Endodermal cell (in vitro differentiated cells): ENCODE results near the gene MFNG. TPM values are rescaled to one million over a fixed set of nuclear protein-coding genes. Genes with fewer than 3 reads are reported as not detected.

Experiments used
- DNase-seq: peaks from one replicate; pipeline ENCODE4 v3.0.0-alpha.2; 2017
- H3K27ac ChIP-seq: 2 replicates; pipeline ENCODE4 v1.5.1; 2013; ENCODE audit warnings: mild to moderate bottlenecking, low read depth, low read length, moderate library complexity
- H3K27me3 ChIP-seq: 2 replicates; pipeline ENCODE4 v1.6.1; 2013; ENCODE audit warnings: mild to moderate bottlenecking, low read length, moderate library complexity; ENCODE audit not compliant: insufficient read depth, control insufficient read depth, poor library complexity, severe bottlenecking
- H3K36me3 ChIP-seq: 2 replicates; pipeline ENCODE4 v1.7.0; 2013; ENCODE audit warnings: mild to moderate bottlenecking, low read length, moderate library complexity; ENCODE audit not compliant: control insufficient read depth, insufficient read depth
- H3K4me1 ChIP-seq: one replicate; pipeline ENCODE4 v1.7.0; 2013; ENCODE audit warnings: low read length; ENCODE audit not compliant: control insufficient read depth, insufficient read depth
- H3K4me3 ChIP-seq: 2 replicates; pipeline ENCODE4 v1.5.1; 2013; ENCODE audit warnings: mild to moderate bottlenecking, low read length, moderate library complexity
- H3K9ac ChIP-seq: 2 replicates; pipeline ENCODE4 v1.6.1; 2013; ENCODE audit warnings: mild to moderate bottlenecking, low read length, moderate library complexity; ENCODE audit not compliant: poor library complexity, severe bottlenecking; ENCODE audit errors: extremely low read depth
- H3K9me3 ChIP-seq: 2 replicates; pipeline ENCODE4 v1.6.1; 2013; ENCODE audit warnings: mild to moderate bottlenecking, low read length, moderate library complexity; ENCODE audit not compliant: control insufficient read depth
- H3K27ac Mint-ChIP-seq: 2 replicates; pipeline ENCODE4 v1.8.0; 2020; ENCODE audit warnings: mixed read lengths
- H3K27me3 Mint-ChIP-seq: 2 replicates; pipeline ENCODE4 v1.8.0; 2021; ENCODE audit warnings: mild to moderate bottlenecking, mixed read lengths; ENCODE audit not compliant: insufficient read depth
- H3K36me3 Mint-ChIP-seq: 2 replicates; pipeline ENCODE4 v1.8.0; 2020; ENCODE audit warnings: low read depth, mixed read lengths
- H3K4me1 Mint-ChIP-seq: 2 replicates; pipeline ENCODE4 v1.8.0; 2020; ENCODE audit warnings: mixed read lengths
- H3K4me3 Mint-ChIP-seq: 2 replicates; pipeline ENCODE4 v1.8.0; 2020; ENCODE audit warnings: mild to moderate bottlenecking, moderate library complexity, mixed read lengths
- H3K9me3 Mint-ChIP-seq: 2 replicates; pipeline ENCODE4 v1.8.0; 2020; ENCODE audit warnings: mild to moderate bottlenecking, mixed read lengths
- WGBS, 2 experiments: methylation state at CpG; one replicate each; pipeline versions ENCODE4 v1.1.5 to v1.1.7; 2013; ENCODE audit warnings: missing lambda C conversion rate in 2 of 2, mixed read lengths in 1 of 2; ENCODE audit not compliant: insufficient coverage in 1 of 2, insufficient read length in 1 of 2; 5-methylcytosine and 5-hydroxymethylcytosine counted together
- total RNA-seq, 2 donors: library from RNA; stranded (reverse); fragmentation: NEBNext Ultra II Directional in 1 of 2; extraction: Animal tissue kit (Norgen Biotek cat#: 25700) in 1 of 2; gene quantifications; 2 replicates in 1 of 2; 3 replicates in 1 of 2; pipeline ENCODE4 v1.2.1, GENCODE V29; 2021
- TF ChIP-seq, protein P1 (sequence below): fragments of 200-600 bp; sonication (generic); conservative IDR thresholded peaks from 2 replicates; pipeline ENCODE4 v1.5.0; 2021; ENCODE audit warnings: antibody characterized with exemption, mild to moderate bottlenecking

The MFNG gene
- total RNA-seq, 2 donors from 2014 or later = 1.9 to 6.6 TPM

DNA sequence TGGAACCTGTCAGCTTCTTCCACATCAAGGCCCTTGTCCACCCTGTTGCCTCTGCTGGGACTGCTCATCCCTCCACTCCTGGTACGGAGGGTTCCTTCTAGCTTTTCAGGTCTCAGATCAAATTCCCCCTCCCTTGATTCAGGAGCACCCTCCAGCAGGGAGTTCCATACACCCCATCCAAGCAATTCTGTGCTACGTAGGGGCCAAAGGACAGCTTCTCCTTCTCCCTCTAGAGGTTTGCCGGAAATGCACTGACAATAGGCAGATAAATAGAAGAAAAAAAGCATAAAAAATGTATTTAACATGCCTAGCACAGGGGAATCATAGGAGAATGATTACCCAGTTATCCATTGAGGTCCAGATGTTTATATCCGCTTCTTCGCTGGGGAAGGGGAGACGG is 36.3 kb upstream of the MFNG start:
- no peak overlapping the region for H3K27ac Mint-ChIP-seq
- Histone ChIP-seq H3K27me3 (peaks cover 34% of the 10 kb centered on the region), H3K4me1 (no peaks in the 10 kb centered on the region), H3K9ac (no peak overlapping the region), H3K4me3 (no peak overlapping the region), H3K27ac (no peak overlapping the region), H3K36me3 (no peaks in the 10 kb centered on the region), H3K9me3 (no peaks in the 10 kb centered on the region)
- DNase-seq = no peak
- 89 to 93% methylated on average over 4 to 6 of the region's 6 CpGs for WGBS, 2 experiments
- TF ChIP-seq, protein P1, sequence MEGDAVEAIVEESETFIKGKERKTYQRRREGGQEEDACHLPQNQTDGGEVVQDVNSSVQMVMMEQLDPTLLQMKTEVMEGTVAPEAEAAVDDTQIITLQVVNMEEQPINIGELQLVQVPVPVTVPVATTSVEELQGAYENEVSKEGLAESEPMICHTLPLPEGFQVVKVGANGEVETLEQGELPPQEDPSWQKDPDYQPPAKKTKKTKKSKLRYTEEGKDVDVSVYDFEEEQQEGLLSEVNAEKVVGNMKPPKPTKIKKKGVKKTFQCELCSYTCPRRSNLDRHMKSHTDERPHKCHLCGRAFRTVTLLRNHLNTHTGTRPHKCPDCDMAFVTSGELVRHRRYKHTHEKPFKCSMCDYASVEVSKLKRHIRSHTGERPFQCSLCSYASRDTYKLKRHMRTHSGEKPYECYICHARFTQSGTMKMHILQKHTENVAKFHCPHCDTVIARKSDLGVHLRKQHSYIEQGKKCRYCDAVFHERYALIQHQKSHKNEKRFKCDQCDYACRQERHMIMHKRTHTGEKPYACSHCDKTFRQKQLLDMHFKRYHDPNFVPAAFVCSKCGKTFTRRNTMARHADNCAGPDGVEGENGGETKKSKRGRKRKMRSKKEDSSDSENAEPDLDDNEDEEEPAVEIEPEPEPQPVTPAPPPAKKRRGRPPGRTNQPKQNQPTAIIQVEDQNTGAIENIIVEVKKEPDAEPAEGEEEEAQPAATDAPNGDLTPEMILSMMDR = no peak
- no peaks in the 10 kb centered on the region for H3K36me3 Mint-ChIP-seq
- peaks cover 6% of the 10 kb centered on the region for H3K4me1 Mint-ChIP-seq
- no peaks in the 10 kb centered on the region for H3K9me3 Mint-ChIP-seq
- H3K27me3 Mint-ChIP-seq = peaks cover 30% of the 10 kb centered on the region
- no peak overlapping the region for H3K4me3 Mint-ChIP-seq

DNA sequence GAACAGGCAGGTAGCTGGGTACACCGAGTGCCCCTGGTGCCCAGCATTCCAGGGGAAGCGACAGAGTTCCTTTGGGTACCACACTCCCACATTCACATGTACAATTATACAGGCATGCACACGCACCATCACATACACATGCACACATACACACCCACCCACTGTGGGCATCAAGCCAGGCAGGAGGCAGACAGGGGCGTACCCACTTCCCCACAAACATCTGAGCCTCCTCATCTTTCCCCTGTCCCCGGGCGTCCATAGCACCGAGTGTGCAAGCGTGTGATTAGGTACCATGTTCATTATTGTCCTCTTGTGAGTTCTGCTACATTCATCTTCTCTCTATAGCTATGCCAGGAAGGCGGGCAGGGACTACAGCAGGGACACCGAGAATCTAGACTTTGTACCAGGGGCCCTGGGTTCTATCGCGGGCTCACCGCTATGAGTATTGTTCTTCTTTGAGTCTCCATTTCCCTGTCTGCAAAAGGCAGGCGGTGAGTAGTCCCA is 35.1 kb upstream of the MFNG start:
- no peak overlapping the region for H3K4me3 Mint-ChIP-seq

DNA sequence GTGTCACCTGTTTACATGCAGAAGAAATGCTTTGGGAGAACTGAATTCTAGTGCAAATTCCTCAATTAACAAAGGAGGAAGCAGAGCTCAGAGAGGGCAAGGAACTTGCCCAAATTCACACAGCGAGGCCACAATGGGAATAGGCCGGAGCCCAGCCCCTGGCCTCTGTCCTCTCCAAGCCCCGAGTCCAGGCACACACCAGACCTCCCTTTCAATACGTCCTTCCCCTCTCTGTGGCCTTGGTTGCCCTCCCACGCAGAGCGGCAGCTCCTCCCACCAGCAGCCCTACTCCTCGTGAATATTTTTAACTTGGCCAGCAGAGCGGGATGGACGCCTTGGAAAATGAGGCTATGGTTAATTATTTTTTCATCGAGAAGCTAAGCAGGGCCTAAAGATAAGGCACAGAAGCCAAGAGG is 34.6 kb upstream of the MFNG start:
- Histone ChIP-seq H3K9ac (no peak overlapping the region), H3K27ac (no peak overlapping the region), H3K9me3 (no peaks in the 10 kb centered on the region), H3K36me3 (no peaks in the 10 kb centered on the region), H3K4me3 (no peak overlapping the region), H3K27me3 (peaks cover 34% of the 10 kb centered on the region), H3K4me1 (no peaks in the 10 kb centered on the region)
- TF ChIP-seq, protein P1 = no peak
- Mint-ChIP-seq H3K27ac (no peak overlapping the region), H3K9me3 (peaks cover 3% of the 10 kb centered on the region), H3K27me3 (peaks cover 30% of the 10 kb centered on the region), H3K4me3 (peak overlapping the region; percentile 15), H3K4me1 (peaks cover 6% of the 10 kb centered on the region), H3K36me3 (peaks cover 9% of the 10 kb centered on the region)
- DNase-seq = no peak
- WGBS, 2 experiments = 81 to 89% methylated on average over 3 to 10 of the region's 10 CpGs

More for the DNA sequence above, 35.1 kb upstream of the MFNG start:
- Mint-ChIP-seq H3K27ac (no peak overlapping the region), H3K9me3 (peaks cover 1% of the 10 kb centered on the region), H3K27me3 (peaks cover 30% of the 10 kb centered on the region), H3K36me3 (peaks cover 4% of the 10 kb centered on the region), H3K4me1 (peaks cover 6% of the 10 kb centered on the region)
- TF ChIP-seq, protein P1 = no peak
- Histone ChIP-seq H3K27me3 (peaks cover 34% of the 10 kb centered on the region), H3K36me3 (no peaks in the 10 kb centered on the region), H3K4me3 (no peak overlapping the region), H3K9ac (no peak overlapping the region), H3K4me1 (no peaks in the 10 kb centered on the region), H3K27ac (no peak overlapping the region), H3K9me3 (no peaks in the 10 kb centered on the region)
- WGBS, 2 experiments = 92 to 94% methylated on average over 12 to 14 of the region's 14 CpGs
- DNase-seq = no peak
